GM12864 (cell line): Measurements from ENCODE around the gene PRLR.

ENCODE experiments used
- DNase-seq: peaks from one replicate; pipeline ENCODE4 v3.0.0-alpha.2; 2011; ENCODE audit warnings: low read depth
- H3K4me3 ChIP-seq: 2 replicates; pipeline ENCODE4 v1.5.1; 2011; ENCODE audit warnings: mild to moderate bottlenecking, low read depth, low read length, control low read depth
- CTCF ChIP-seq: IDR thresholded peaks from 2 replicates; pipeline ENCODE4 v1.5.1; 2011; ENCODE audit warnings: low read depth, mild to moderate bottlenecking, moderate library complexity, low read length, control low read depth, inconsistent platforms; ENCODE audit errors: missing control alignments

PRLR gene

GRCh38 chr5:35026941-35027340, 203.3 kb downstream of the PRLR start:
- no peak overlapping the region for H3K4me3 ChIP-seq
- no peak for TF ChIP-seq CTCF
- DNase-seq: no peak

GRCh38 chr5:35026280-35026840, 203.9 kb downstream of the PRLR start:
- no peak overlapping the region for H3K4me3 ChIP-seq
- no peak for TF ChIP-seq CTCF
- no peak for DNase-seq

GRCh38 chr5:35024911-35025510, 205.3 kb downstream of the PRLR start:
- TF ChIP-seq CTCF: no peak
- DNase-seq: no peak
- no peak overlapping the region for H3K4me3 ChIP-seq

GRCh38 chr5:35023391-35024178, 206.7 kb downstream of the PRLR start:
- TF ChIP-seq CTCF: no peak
- no peak for DNase-seq
- H3K4me3 ChIP-seq: no peak overlapping the region

GRCh38 chr5:35016174-35017051, 213.9 kb downstream of the PRLR start:
- no peak for TF ChIP-seq CTCF
- no peak overlapping the region for H3K4me3 ChIP-seq
- DNase-seq: no peak

GRCh38 chr5:35015063-35015462, 215.2 kb downstream of the PRLR start:
- H3K4me3 ChIP-seq: no peak overlapping the region
- no peak for TF ChIP-seq CTCF
- DNase-seq: no peak
